KG1 (cell line): Measurements from ENCODE around the gene SOX30.

ENCODE experiments used
- DNase-seq: peaks from one replicate; lab custom pipeline; 2025; lab: John Stamatoyannopoulos, UW

Gene SOX30

GRCh38 chr5:157607371-157608161 is 44.7 kb downstream of the SOX30 start:
- peak; percentile 11 for DNase-seq

- no peak for DNase-seq
Measured at GRCh38 chr5:157606046-157606445, 46.2 kb downstream of the SOX30 start.

GRCh38 chr5:157603333-157604190 is 48.7 kb downstream of the SOX30 start:
- peak; percentile 7 for DNase-seq

GRCh38 chr5:157602505-157602904 is 49.7 kb downstream of the SOX30 start:
- DNase-seq: no peak

- DNase-seq: no peak
Measured at GRCh38 chr5:157600252-157600651, 52.0 kb downstream of the SOX30 start.

- no peak for DNase-seq
Measured at GRCh38 chr5:157599565-157599964, 52.7 kb downstream of the SOX30 start.

- DNase-seq: no peak
Measured at GRCh38 chr5:157598350-157598936, 53.8 kb downstream of the SOX30 start.

- no peak for DNase-seq
Measured at GRCh38 chr5:157597277-157597676, 55.0 kb downstream of the SOX30 start.

- no peak for DNase-seq
Measured at GRCh38 chr5:157596487-157596886, 55.8 kb downstream of the SOX30 start.

- DNase-seq: no peak
Measured at GRCh38 chr5:157594675-157595459, 57.4 kb downstream of the SOX30 start.

GRCh38 chr5:157594257-157594656 is 58.0 kb downstream of the SOX30 start:
- no peak for DNase-seq

- no peak for DNase-seq
Measured at GRCh38 chr5:157593052-157593757, 59.0 kb downstream of the SOX30 start.

GRCh38 chr5:157592594-157592993 is 59.6 kb downstream of the SOX30 start:
- DNase-seq: no peak

GRCh38 chr5:157590478-157590877 is 61.8 kb downstream of the SOX30 start:
- no peak for DNase-seq

GRCh38 chr5:157584628-157585027 is 67.6 kb downstream of the SOX30 start:
- no peak for DNase-seq

GRCh38 chr5:157582731-157583620 is 69.3 kb downstream of the SOX30 start:
- DNase-seq: no peak

GRCh38 chr5:157581901-157582300 is 70.3 kb downstream of the SOX30 start:
- no peak for DNase-seq

- no peak for DNase-seq
Measured at GRCh38 chr5:157578079-157578780, 74.0 kb downstream of the SOX30 start.

GRCh38 chr5:157576678-157577077 is 75.6 kb downstream of the SOX30 start:
- no peak for DNase-seq
